ENCODE results near the gene PRR30. TPM values are rescaled to one million over a fixed set of nuclear protein-coding genes. Genes with fewer than 3 reads are reported as not detected.

PRR30 gene
- total and polyA plus RNA-seq, 10 of the 15 experiments (the other 5 are each of a cell fraction or from before 2014, with no cell fraction given) = not detected

DNA sequence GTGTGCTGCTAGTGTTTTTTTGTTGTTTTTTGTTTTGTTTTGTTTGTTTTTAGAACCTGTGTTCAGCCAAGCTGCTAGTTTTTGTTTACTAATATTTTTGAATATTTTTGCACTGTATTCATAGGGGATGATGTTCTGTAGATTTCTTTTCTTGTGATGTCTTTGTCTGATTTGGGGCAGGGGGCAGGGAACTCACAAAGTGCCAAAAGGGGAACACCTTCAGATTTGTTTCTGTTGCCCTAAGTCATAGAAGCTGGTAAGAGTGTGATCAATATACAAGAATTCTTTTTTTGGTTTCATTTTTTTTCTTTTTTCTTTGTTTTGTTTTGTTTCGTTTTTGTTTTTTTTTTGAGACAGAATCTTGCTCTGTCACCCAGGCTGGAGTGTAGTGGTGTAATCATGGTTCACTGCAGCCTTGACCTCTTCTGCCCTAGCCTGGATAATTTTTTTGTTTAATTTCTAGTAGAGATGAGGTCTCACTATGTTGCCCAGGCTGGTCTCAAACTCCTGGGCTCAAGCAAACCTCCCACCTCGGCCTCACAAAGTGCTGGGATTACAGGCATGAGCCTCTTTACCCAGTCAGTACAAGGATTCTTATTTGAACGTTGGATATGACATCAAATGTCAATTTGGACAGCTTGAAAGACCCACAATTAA lies 40.3 kb upstream of the PRR30 start:
- Histone ChIP-seq H3K4me2 (ENCODE audit: control insufficient read depth, insufficient read depth) (no peak overlapping the region), H4K20me1 (ENCODE audit: control insufficient read depth, insufficient read depth) (no peaks in the 10 kb centered on the region), H3K27ac (ENCODE audit: control insufficient read depth, insufficient read depth) (no peak overlapping the region), H3K79me2 (ENCODE audit: control insufficient read depth, insufficient read depth, low read length) (no peaks in the 10 kb centered on the region), H3K4me1 (ENCODE audit: control insufficient read depth, insufficient read depth, low read length) (peaks cover 6% of the 10 kb centered on the region; the same call in 1 of the 2 replicates), H3K27me3 (replicated peaks in 1 of 2; ENCODE audit: control insufficient read depth in 2 of 2, insufficient read depth in 2 of 2, low read length in 1 of 2) (no peaks in the 10 kb centered on the region; a peak in 1 of 4 replicates), H2AFZ (ENCODE audit: control insufficient read depth, low read depth, low read length) (peak overlapping the region; percentile 34; the same call in 1 of the 2 replicates), H3K4me3 (no peak overlapping the region), H3K9ac (ENCODE audit: control insufficient read depth, insufficient read depth, low read length) (no peak overlapping the region; the same call in 1 of the 2 replicates), H3K9me3 (replicated peaks; ENCODE audit: control insufficient read depth, insufficient read depth, low read length) (no peaks in the 10 kb centered on the region), H3K36me3 (ENCODE audit: control insufficient read depth in 2 of 2, insufficient read depth in 2 of 2, low read length in 1 of 2) (no peaks in the 10 kb centered on the region)
- DNase-seq (ENCODE audit: low read depth, low spot score) (no peak), ATAC-seq (no peak), FAIRE-seq (no peak)
- ChIA-PET SMC1A (ENCODE audit: uncharacterized antibody, unreplicated experiment) (interaction anchor here (1.4 kb wide), 1 partner anchor 12 kb away, joined by 5 read pairs; no protein-coding TSS in a partner anchor), CTCF (interaction anchor here (0.7 to 1.0 kb wide), 2 partner anchors 12 to 237 kb away, joined by 5 read pairs; no protein-coding TSS in a partner anchor), POLR2A (no interaction called here), RAD21 (ENCODE audit: unreplicated experiment) (interaction anchor here (1.1 to 1.3 kb wide), 2 partner anchors 12 to 46 kb away, joined by 3 to 7 read pairs; no protein-coding TSS in a partner anchor)
- intact Hi-C loops (cut with micrococcal nuclease; ENCODE audit: unreplicated experiment) (loop anchor here (10.0 kb wide), 1 partner anchor 105 kb away; the partner anchor contains the start of gene TRIM54), in situ Hi-C loops (cut with MboI) (no loop called here)
- BruUV-seq (replicated peaks) = no TSS peak
- WGBS (ENCODE audit: insufficient coverage, insufficient replicate concordance, low lambda C conversion rate, missing lambda C conversion rate) = 11% methylated on average over 3 of the region's 3 CpGs
- TF ChIP-seq REST (IDR thresholded peaks at IDR 0.05; ENCODE audit: low read depth, low read length) = no peak
- TF ChIP-seq NR2C2 (IDR thresholded peaks at IDR 0.05; ENCODE audit: borderline replicate concordance, control insufficient read depth, insufficient read length, low read depth) = no peak
- TF ChIP-seq RBBP5 (conservative IDR thresholded peaks at IDR 0.05) = no peak
- no peak for TF ChIP-seq CREM (IDR thresholded peaks at IDR 0.05; ENCODE audit: low read depth)
- TF ChIP-seq BHLHE40 (IDR thresholded peaks at IDR 0.05; ENCODE audit: borderline replicate concordance in 1 of 2, low read depth in 2 of 2, low read length in 1 of 2) = no peak
- TF ChIP-seq PRDM15 (CRISPR knock-in tag; IDR thresholded peaks at IDR 0.05) = no peak
- TF ChIP-seq FOS (IDR thresholded peaks at IDR 0.05; ENCODE audit: borderline replicate concordance, extremely low read depth, insufficient read length) = no peak
- TF ChIP-seq ASH2L (IDR thresholded peaks at IDR 0.05; ENCODE audit: borderline replicate concordance, low read depth) = no peak

All from GM12878 (cell line).